C4-2B (cell line): ENCODE measurements around the gene QKI.

Experiments used
- ZFX ChIP-seq: fragments of 450-650 bp; IDR thresholded peaks from 2 replicates; pipeline ENCODE4 v1.6.1; 2017
- TF ChIP-seq, protein P1 (sequence below): fragments of 450-650 bp; conservative IDR thresholded peaks from 2 replicates; pipeline ENCODE4 v1.5.1; 2017; ENCODE audit warnings: mild to moderate bottlenecking

DNA sequence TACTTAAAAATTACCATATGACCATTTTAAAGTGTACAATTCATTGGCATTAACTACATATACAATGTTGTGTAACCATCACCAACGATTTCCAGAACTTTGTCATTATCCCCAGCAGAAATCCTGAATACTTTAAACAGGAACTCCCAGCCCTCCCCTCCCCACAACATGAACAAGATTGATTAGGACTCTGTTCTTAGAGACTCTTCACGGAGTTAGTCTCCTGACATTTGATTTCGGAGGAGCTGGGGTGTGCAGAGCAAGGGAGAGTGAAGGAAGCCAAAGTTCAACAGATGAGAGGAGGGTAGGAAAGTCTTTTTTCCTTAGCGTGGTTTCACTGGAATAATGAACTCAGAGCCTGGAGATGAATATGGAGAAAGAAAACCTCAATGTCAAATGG is 17.2 kb upstream of the QKI start:
- TF ChIP-seq, protein P1, sequence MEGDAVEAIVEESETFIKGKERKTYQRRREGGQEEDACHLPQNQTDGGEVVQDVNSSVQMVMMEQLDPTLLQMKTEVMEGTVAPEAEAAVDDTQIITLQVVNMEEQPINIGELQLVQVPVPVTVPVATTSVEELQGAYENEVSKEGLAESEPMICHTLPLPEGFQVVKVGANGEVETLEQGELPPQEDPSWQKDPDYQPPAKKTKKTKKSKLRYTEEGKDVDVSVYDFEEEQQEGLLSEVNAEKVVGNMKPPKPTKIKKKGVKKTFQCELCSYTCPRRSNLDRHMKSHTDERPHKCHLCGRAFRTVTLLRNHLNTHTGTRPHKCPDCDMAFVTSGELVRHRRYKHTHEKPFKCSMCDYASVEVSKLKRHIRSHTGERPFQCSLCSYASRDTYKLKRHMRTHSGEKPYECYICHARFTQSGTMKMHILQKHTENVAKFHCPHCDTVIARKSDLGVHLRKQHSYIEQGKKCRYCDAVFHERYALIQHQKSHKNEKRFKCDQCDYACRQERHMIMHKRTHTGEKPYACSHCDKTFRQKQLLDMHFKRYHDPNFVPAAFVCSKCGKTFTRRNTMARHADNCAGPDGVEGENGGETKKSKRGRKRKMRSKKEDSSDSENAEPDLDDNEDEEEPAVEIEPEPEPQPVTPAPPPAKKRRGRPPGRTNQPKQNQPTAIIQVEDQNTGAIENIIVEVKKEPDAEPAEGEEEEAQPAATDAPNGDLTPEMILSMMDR = no peak
- TF ChIP-seq ZFX = no peak
